Placental epithelial cell (primary cell): ENCODE data around the gene KLF15. TPM values are rescaled to one million over a fixed set of nuclear protein-coding genes. Genes with fewer than 3 reads are reported as not detected.

Source experiments
- total RNA-seq: library from RNA; depleted of rRNA; stranded (reverse); fragments of >200 nt; gene quantifications from 2 replicates; pipeline ENCODE4 v1.2.3, GENCODE V29; 2012

The KLF15 gene
- under 0.01 TPM in 1 of 2 replicates, not detected in the other for total RNA-seq

DNA sequence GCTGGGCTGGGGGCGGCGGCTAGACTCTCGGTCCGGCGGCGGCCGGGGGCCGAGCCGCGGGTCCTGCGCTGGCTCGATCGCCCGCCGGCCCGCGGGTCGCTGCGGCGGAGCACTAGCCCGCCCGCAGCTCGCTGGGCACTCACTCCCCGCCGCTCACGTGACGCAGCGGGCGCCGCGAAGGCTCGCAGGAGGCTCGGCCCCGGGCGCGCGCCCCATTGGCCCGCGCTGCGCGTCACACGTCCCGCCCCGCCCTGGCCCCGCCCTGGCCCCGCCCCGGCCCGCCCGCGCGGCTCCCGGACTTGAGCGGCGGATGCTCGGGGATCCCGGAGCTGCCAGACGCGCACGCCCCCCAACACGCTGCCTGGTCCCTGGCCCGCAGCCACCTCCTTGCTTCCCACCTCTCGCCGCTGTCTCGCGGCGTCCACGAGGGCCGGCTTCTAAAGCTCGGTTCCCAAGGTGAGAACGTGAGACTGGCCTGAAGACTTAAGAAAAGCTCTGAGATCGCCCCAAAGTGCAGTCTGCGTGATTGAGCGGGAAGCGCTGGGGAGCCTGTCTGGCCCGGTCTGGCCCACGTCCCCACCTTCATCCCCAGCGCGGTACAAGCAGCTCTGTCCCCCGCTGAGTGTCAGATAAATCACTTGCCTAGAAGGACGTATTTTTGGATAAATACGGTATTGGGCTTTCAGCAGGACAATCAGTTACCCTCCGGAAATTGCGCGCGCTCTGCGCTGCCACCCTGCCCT, at the start of gene KLF15:
KLF15 (minus strand) TSS at position 114 of the 743 bp plus-strand sequence. CDS start 4,486 bp downstream, outside the sequence.

DNA sequence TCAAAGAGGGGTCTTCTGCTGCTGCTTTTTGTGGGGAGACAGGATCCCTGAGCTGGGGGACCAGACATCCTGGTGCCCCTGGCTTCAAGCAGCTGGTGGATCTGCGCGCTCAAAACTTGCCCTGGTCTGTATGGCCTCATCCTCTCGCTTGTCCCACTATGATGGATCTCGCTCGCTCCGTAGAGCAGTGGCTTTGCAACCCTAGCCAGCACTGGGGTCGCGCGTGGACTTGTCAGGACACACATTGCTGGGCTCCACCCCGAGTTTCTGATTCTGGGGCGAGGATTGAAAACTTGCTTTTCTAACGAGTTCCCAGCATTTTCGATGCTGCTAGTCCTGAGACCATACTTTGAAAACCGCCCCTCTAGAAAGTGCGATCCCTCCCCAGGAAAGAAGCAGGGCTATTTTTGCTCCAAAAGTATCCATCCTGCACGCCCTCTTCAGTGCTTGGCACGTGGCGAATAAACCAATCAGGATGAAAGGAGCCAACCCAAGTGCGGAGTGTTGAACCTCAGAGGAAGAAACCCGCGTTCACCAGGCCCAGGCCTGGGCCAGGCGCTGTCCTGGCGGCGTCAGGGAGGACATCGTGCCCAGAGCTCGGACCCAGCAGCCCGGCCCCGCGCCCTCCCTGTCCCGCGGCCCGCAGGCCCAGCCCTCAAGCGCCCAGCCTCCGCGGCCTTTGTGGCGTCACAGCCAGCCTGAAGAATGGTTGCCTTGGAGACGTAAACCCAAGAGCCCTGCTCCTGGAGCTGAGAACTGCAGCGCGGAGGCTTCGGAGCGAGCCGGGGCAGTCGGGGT, 37.2 kb upstream of the KLF15 start, which contains the start of gene CFAP100:
CFAP100 (plus strand) TSS at position 731 of the 798 bp plus-strand sequence. CDS start 1,092 bp downstream, outside the sequence.

Other genes with a start within 250 kb of the KLF15 start
- 0.39 and 0.98 TPM in 2 replicates for gene ALDH1L1, start 176.8 kb downstream of the KLF15 start, total RNA-seq
- gene CFAP100, start 37.5 kb upstream of the KLF15 start, total RNA-seq: not detected in 2 replicates
- 20.8 and 27.0 TPM in 2 replicates for gene ZXDC, start 118.5 kb upstream of the KLF15 start, total RNA-seq
- gene UROC1, start 160.4 kb upstream of the KLF15 start, total RNA-seq: not detected in 2 replicates
- not detected in 2 replicates for gene CHST13, start 166.7 kb upstream of the KLF15 start, total RNA-seq
- not detected in 2 replicates for gene C3orf22, start 201.5 kb upstream of the KLF15 start, total RNA-seq